ENCODE measurements around the gene TMEM40.
"Not testable (repeated sequence)": the region's sequence is repeated elsewhere in the genome, so short reads cannot be mapped to it uniquely, and the experiment has no call there.

TMEM40 gene

DNA sequence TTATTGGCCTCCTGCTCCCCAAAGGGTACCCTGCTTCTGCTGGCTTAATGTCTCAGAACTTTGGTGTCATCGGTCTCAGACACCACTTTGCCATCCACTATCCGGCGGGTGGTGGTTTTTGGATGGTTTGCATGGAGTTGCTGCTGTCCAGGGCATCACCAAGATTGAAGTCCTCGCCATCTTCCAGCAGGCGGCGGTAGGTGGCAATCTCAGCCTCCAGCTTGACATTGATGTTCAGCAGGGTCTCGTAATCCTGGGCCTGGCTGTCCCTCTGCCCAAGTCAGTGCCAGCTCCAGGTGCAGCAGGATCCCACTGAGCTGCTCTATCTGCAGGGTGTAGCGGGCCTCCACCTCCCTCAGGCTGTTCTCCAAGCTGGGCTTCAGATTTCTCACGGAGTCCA is 28.3 kb upstream of the TMEM40 start:
- TF ChIP-seq, protein P1, sequence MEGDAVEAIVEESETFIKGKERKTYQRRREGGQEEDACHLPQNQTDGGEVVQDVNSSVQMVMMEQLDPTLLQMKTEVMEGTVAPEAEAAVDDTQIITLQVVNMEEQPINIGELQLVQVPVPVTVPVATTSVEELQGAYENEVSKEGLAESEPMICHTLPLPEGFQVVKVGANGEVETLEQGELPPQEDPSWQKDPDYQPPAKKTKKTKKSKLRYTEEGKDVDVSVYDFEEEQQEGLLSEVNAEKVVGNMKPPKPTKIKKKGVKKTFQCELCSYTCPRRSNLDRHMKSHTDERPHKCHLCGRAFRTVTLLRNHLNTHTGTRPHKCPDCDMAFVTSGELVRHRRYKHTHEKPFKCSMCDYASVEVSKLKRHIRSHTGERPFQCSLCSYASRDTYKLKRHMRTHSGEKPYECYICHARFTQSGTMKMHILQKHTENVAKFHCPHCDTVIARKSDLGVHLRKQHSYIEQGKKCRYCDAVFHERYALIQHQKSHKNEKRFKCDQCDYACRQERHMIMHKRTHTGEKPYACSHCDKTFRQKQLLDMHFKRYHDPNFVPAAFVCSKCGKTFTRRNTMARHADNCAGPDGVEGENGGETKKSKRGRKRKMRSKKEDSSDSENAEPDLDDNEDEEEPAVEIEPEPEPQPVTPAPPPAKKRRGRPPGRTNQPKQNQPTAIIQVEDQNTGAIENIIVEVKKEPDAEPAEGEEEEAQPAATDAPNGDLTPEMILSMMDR (IDR thresholded peaks at IDR 0.05; ENCODE audit: insufficient read depth, missing control alignments), result peak; percentile 39
- DNase-seq (ENCODE audit: insufficient read length, low spot score); FAIRE-seq: not testable (repeated sequence)

DNA sequence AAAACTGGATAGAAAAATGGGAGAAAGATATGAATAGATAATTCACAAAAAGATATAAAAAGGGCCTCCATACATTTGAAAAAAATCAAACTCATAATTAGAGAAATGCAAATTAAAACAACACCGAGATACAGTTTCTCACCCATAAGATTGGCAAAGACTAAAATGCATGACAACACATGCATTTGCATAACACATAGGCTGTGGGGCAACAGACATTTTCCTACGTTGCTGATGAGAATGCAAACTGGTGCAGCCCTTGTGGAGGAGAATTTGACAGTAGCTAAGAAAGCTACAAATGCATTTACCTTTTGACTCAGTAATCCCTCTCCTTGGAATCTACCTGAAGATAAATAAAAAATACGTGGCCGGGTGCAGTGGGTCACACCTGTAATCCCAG is 26.0 kb upstream of the TMEM40 start:
- DNase-seq (ENCODE audit: insufficient read length, low spot score), result no peak
- TF ChIP-seq, protein P1 (IDR thresholded peaks at IDR 0.05; ENCODE audit: insufficient read depth, missing control alignments), result no peak
- FAIRE-seq, result no peak

DNA sequence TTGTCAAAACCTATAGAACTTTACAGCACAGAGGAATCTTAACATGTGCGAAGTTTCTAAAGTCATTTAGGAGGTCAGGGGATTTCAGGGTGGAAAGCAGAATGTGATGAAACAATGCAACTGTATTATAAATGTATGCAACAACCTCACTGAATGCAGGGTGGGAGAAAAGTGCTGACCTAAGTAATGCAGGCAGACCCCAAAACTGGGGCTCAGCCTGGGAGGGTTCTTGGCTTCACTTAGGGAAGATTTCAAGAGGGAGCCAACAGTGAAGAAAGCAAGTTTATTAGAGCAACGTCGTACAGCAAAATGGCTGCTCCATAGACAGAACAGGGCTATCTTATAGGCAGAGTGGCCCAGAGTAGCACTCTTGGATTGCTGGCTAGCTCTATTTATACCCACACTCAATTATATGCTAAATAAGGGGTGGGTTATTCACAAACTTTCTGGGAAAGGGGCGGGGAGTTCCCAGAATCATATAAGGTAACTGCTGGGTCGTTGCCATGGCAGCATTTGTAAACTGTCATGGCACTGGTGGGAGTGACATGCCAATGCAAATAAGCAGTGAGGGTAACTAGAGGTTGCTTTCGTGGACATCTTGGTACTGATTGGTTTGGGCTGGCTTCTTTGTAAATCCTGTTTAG is 23.2 kb upstream of the TMEM40 start:
- TF ChIP-seq, protein P1 (IDR thresholded peaks at IDR 0.05; ENCODE audit: insufficient read depth, missing control alignments), result no peak
- DNase-seq (ENCODE audit: insufficient read length, low spot score), result no peak
- FAIRE-seq, result no peak

DNA sequence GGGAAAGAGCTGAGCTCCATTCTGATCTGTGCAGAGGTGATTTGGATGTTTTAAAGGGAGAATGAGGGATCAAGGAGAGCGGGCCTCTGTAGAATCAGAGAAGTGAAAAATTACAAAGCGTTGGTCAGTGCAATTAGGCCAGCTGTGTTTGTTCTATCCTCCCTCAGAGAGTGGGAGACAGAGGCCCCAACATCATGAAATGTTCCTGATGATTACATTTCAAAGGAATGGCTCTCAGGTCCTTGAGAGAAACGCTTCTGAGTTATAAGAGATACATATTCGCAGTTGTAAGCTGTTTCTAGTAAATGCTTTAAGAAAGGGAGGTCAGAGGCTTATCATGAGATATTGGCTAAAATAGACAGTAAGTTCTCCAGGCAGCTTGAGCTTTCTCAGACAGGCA is 21.7 kb upstream of the TMEM40 start:
- DNase-seq (ENCODE audit: insufficient read length, low spot score), result no peak
- TF ChIP-seq, protein P1 (IDR thresholded peaks at IDR 0.05; ENCODE audit: insufficient read depth, missing control alignments), result no peak
- FAIRE-seq, result no peak

DNA sequence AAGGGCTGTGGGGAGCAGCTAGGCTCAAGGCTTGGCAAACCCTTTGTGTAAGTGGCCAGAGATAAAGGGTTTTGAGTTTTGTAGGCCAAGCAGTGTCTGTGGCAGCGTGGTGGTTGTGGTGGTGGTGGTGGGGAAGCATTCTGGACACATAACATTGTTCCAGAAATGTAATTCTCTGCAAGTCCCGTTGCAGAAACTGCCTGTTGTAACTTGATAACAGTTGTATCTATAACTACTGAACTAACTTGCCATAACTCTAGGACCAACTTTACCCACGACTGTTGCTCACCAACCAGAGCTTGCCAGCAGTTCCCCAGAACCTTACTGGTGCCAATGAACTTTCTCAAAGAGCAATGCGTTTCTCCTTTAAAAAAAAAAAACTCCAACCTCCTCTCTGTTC is 18.1 kb upstream of the TMEM40 start:
- DNase-seq (ENCODE audit: insufficient read length, low spot score) (no peak), FAIRE-seq (no peak)
- TF ChIP-seq, protein P1 (IDR thresholded peaks at IDR 0.05; ENCODE audit: insufficient read depth, missing control alignments), result no peak

DNA sequence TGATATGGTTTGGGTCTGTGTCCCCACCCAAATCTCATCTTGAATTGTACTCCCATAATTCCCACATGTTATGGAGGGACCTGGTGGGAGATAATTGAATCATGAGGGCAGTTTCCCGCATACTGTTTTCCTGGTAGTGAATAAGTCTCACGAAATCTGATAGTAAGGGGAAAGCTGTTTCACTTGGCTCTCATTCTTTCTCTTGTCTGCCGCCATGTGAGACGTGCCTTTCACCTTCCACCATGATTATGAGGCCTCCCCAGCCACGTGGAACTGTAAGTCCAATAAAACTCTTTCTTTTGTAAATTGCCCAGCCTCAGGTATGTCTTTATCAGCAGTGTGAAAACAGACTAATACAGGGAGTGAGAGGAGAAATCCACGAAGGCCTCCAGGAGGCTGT is 16.9 kb upstream of the TMEM40 start:
- FAIRE-seq, result not testable (repeated sequence)

DNA sequence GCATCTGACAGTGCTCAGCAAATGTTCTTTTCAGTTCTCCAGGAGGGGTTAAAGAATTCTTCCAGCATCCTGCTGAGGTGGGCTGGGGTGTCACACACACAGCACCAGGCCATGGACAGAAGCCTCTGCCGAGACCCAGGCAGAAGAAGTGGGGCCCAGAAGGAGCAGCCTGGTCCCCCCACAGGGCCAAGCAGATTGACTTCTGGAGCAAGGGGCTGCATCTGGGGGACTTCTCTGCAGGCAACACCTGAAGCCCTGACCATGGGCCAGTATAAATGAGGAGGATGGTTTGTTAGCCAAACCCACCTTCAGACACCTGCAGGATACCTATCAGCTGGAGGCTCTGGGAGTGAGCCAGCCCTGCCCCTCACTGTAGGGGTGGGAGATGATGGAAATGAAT is 16.2 kb upstream of the TMEM40 start:
- FAIRE-seq (no peak), DNase-seq (ENCODE audit: insufficient read length, low spot score) (no peak)
- TF ChIP-seq, protein P1 (IDR thresholded peaks at IDR 0.05; ENCODE audit: insufficient read depth, missing control alignments), result no peak

More for the DNA sequence above, 16.9 kb upstream of the TMEM40 start:
- not testable (repeated sequence) for DNase-seq (ENCODE audit: insufficient read length, low spot score)

DNA sequence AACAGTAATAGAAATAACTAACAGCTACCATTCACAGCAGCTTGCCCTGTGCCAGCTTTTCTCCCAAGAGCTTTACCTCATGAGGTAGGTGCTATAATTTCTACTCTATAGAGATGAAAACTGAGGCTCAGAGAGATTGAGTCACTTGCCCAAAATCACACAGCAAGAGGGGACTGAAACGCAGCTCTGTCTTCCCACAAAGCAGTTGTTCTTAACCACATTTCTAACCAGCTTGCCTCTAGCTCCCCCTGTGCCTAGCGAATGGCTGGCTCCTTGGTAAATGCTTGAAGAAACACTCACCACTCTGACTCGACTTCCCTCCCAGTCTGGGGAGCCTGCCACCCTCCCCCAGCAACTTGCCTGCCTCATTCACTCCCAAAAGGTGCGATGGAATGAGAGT is 15.6 kb upstream of the TMEM40 start:
- no peak for FAIRE-seq
- no peak for DNase-seq (ENCODE audit: insufficient read length, low spot score)
- TF ChIP-seq, protein P1 (IDR thresholded peaks at IDR 0.05; ENCODE audit: insufficient read depth, missing control alignments), result no peak

Data from D721Med (cell line).